ENCODE measurements around the gene TDRD15. TPM values are rescaled to one million over a fixed set of nuclear protein-coding genes. Genes with fewer than 3 reads are reported as not detected.

The TDRD15 gene
- total and polyA plus RNA-seq, 2 of the 13 experiments (the other 11 are each of a cell fraction or from before 2014, with no cell fraction given), result 0.12 to 0.29 TPM

- peak; percentile 94 for TF ChIP-seq CEBPG (CRISPR knock-in tag; IDR thresholded peaks at IDR 0.05)
These were observed 27.3 kb upstream of the TDRD15 start (continued) for GRCh38 chr2:21096458-21096857.

DNA sequence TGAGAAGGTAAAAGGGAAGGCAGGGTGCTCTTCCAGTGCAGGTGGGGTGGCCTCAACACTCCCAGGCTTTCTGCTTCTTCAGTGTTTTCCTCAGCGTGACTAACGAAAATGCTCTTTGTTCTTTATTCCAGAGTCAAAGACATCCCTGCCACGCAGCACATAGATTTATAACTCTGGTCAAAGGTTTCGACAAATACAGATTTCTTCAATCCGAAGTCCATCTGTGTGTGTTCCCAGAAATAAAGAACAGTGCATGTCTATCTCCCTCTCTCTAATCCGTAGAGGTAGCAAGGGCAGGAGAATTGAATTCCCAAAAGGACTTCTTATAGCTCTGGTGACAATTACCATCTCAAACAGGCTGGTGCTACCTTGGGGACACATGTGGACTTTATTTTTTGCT, 26.4 kb upstream of the TDRD15 start:
- no TSS peak for BruUV-seq (replicated peaks)
- Histone ChIP-seq H3K9me3 (ENCODE audit: low read length) (no peaks in the 10 kb centered on the region), H3K27me3 (ENCODE audit: control insufficient read depth in 1 of 2, insufficient read depth in 2 of 2, low read length in 2 of 2) (no peaks in the 10 kb centered on the region), H3K4me3 (replicated peaks in 1 of 3; ENCODE audit: insufficient read depth in 1 of 3, low read depth in 2 of 3, low read length in 3 of 3) (peak overlapping the region in 2 of 3 experiments; percentile 6 to 16; a peak in 3 of 6 replicates), H3K36me3 (replicated peaks in 1 of 2; ENCODE audit: control insufficient read depth in 1 of 2, insufficient read depth in 2 of 2, low read length in 2 of 2) (no peaks in the 10 kb centered on the region), H3K4me2 (ENCODE audit: low read depth, low read length) (peak overlapping the region; percentile 68), H2AFZ (ENCODE audit: low read length) (peak overlapping the region; percentile 51), H3K27ac (ENCODE audit: extremely low read length, insufficient read depth, low read length) (peak overlapping the region; percentile 63), H3K79me2 (ENCODE audit: insufficient read depth, low read length) (no peaks in the 10 kb centered on the region), H4K20me1 (ENCODE audit: insufficient read depth, low read length) (no peaks in the 10 kb centered on the region), H3K4me1 (ENCODE audit: insufficient read depth, low read length) (peaks cover 63% of the 10 kb centered on the region), H3K9ac (ENCODE audit: insufficient read depth, low read depth, low read length) (peak overlapping the region; percentile 26)
- ATAC-seq (peak; percentile 49), DNase-seq (ENCODE audit: low spot score) (peak; percentile 67), FAIRE-seq (peak; percentile 69)
- CTCF ChIA-PET (ENCODE audit: low intra/inter-chr PET ratio, low total read pairs), result no interaction called here
- intact Hi-C loops (cut with micrococcal nuclease; ENCODE audit: unreplicated experiment), result loop anchor here (2.0 kb wide), 1 partner anchor 27 kb away; no protein-coding TSS in a partner anchor
- POLR2A ChIA-PET, result interaction anchor here (0.9 to 6.4 kb wide), 7 partner anchors 27 to 77 kb away, joined by 3 to 50 read pairs (median 19); partner anchors contain the start of gene APOB
- WGBS (ENCODE audit: low lambda C conversion rate), result 3% methylated on average over 6 of the region's 6 CpGs
- in situ Hi-C loops (cut with HindIII; ENCODE audit: extremely low pct_ligation_motif_present, low pct_unique_long_range_greater_than_20kb), result no loop called here
- TF ChIP-seq NR2F6 (IDR thresholded peaks at IDR 0.05), result peak; percentile 34; the same call in 1 of the 2 replicates
- peak; percentile 24; the same call in 1 of the 2 replicates for TF ChIP-seq NR2F6 (CRISPR knock-in tag; IDR thresholded peaks at IDR 0.05)
- no peak for TF ChIP-seq TOE1 (CRISPR knock-in tag; IDR thresholded peaks at IDR 0.05)
- 0 out of 2 replicates have a peak, but pooled peaks have one; percentile 31 for TF ChIP-seq SOX13 (IDR thresholded peaks at IDR 0.05)
- TF ChIP-seq SOX13 (CRISPR knock-in tag; conservative IDR thresholded peaks at IDR 0.05 in 1 of 2, IDR thresholded peaks at IDR 0.05 in 1 of 2), result peak in 1 of 2 experiments; percentile 58; a peak in 1 of 4 replicates
- TF ChIP-seq SKIL (CRISPR knock-in tag; IDR thresholded peaks at IDR 0.05; ENCODE audit: borderline replicate concordance), result no peak
- 0 out of 2 replicates have a peak, but pooled peaks have one; percentile 26 for TF ChIP-seq KDM6A (CRISPR knock-in tag; IDR thresholded peaks at IDR 0.05; ENCODE audit: low read depth)
- TF ChIP-seq MIER2 (CRISPR knock-in tag; IDR thresholded peaks at IDR 0.05), result peak; percentile 16; the same call in 1 of the 2 replicates
- no peak for TF ChIP-seq ZNF570 (CRISPR knock-in tag; IDR thresholded peaks at IDR 0.05; ENCODE audit: borderline replicate concordance)
- 0 out of 2 replicates have a peak, but pooled peaks have one; percentile 39 for TF ChIP-seq ARNTL (CRISPR knock-in tag; IDR thresholded peaks at IDR 0.05)
- 0 out of 2 replicates have a peak, but pooled peaks have one; percentile 6 for TF ChIP-seq HMG20B (CRISPR knock-in tag; conservative IDR thresholded peaks at IDR 0.05)
- TF ChIP-seq DR1 (CRISPR knock-in tag; IDR thresholded peaks at IDR 0.05), result no peak
- no peak for TF ChIP-seq CREB1 (IDR thresholded peaks at IDR 0.05)
- TF ChIP-seq CREB1 (CRISPR knock-in tag; IDR thresholded peaks at IDR 0.05), result peak; percentile 43; the same call in 1 of the 2 replicates
- TF ChIP-seq MIXL1 (CRISPR knock-in tag; IDR thresholded peaks at IDR 0.05), result peak; percentile 71
- TF ChIP-seq, protein P1, sequence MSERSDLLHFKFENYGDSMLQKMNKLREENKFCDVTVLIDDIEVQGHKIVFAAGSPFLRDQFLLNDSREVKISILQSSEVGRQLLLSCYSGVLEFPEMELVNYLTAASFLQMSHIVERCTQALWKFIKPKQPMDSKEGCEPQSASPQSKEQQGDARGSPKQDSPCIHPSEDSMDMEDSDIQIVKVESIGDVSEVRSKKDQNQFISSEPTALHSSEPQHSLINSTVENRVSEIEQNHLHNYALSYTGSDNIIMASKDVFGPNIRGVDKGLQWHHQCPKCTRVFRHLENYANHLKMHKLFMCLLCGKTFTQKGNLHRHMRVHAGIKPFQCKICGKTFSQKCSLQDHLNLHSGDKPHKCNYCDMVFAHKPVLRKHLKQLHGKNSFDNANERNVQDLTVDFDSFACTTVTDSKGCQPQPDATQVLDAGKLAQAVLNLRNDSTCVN (CRISPR knock-in tag; IDR thresholded peaks at IDR 0.05; ENCODE audit: borderline replicate concordance), result no peak
- TF ChIP-seq, protein P2, sequence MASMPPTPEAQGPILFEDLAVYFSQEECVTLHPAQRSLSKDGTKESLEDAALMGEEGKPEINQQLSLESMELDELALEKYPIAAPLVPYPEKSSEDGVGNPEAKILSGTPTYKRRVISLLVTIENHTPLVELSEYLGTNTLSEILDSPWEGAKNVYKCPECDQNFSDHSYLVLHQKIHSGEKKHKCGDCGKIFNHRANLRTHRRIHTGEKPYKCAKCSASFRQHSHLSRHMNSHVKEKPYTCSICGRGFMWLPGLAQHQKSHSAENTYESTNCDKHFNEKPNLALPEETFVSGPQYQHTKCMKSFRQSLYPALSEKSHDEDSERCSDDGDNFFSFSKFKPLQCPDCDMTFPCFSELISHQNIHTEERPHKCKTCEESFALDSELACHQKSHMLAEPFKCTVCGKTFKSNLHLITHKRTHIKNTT (CRISPR knock-in tag; IDR thresholded peaks at IDR 0.05), result no peak
- TF ChIP-seq TSC22D2 (CRISPR knock-in tag; IDR thresholded peaks at IDR 0.05; ENCODE audit: borderline replicate concordance), result no peak
- TF ChIP-seq ZFP62 (CRISPR knock-in tag; IDR thresholded peaks at IDR 0.05), result no peak
- TF ChIP-seq YEATS4 (CRISPR knock-in tag; IDR thresholded peaks at IDR 0.05; ENCODE audit: borderline replicate concordance), result peak; percentile 17; the same call in 1 of the 2 replicates
- TF ChIP-seq ZFP36L1 (CRISPR knock-in tag; IDR thresholded peaks at IDR 0.05), result no peak

Data from HepG2 (cell line).